Anterior cingulate cortex (tissue), 58 donors: ENCODE data around the gene BIRC3.

ENCODE experiments used
- DNase-seq, 58 donors: peaks; one replicate each; lab custom pipeline; 2025; lab: John Stamatoyannopoulos, UW

Gene BIRC3

DNA sequence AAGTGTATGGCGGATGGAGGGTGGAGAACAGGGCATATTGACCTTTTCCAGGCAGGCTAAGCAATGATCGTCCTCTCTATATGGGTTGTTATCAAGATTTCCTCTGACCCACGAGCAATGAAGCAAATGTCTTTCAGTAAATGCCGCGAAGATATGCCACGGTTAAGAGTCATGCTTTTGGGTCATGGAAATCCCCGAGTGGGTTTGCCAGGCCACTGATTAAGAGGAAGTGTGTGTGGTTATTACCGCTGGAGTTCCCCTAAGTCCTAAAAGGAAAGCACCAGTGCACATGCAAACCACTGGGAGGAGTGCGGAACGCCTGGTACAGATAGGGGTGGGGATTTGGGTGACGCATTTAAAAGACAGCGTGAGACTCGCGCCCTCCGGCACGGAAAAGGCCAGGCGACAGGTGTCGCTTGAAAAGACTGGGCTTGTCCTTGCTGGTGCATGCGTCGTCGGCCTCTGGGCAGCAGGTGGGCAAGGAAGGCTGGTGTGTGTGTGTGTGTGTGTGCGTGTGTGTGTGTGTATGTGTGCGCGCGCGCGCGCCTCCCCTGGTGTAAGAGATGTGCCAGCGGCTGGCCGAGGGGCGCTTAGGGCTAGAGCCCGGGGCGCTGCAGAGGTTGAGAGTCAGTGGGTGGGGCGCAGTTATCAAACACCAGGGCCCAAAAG is at the start of gene BIRC3:
BIRC3 (plus strand) TSS at position 386 of the 669 bp plus-strand sequence. CDS start 7,026 bp downstream, outside the sequence.
- peak in 51 of 58 donors; percentile 6 to 75 (median 43) for DNase-seq

DNA sequence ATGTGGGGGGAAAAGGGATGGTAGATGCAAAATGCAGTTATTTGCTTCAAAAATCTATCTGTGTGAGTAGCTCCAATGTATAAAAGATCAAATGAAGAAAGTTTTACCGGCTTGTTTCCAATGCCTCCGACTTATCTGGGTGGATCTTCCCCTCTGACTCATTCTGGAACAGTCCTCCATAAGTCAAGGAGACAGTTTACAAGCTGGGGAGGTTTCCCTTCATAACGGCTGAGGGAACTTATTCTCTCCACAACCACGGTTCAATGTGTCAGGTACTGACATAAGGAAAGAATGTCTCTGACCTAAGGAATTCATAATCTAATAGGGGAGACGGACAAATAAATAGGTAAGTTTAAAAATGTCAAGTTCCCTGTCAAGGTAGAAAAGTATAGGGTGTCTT is 49.7 kb upstream of the BIRC3 start:
- no peak for DNase-seq

DNA sequence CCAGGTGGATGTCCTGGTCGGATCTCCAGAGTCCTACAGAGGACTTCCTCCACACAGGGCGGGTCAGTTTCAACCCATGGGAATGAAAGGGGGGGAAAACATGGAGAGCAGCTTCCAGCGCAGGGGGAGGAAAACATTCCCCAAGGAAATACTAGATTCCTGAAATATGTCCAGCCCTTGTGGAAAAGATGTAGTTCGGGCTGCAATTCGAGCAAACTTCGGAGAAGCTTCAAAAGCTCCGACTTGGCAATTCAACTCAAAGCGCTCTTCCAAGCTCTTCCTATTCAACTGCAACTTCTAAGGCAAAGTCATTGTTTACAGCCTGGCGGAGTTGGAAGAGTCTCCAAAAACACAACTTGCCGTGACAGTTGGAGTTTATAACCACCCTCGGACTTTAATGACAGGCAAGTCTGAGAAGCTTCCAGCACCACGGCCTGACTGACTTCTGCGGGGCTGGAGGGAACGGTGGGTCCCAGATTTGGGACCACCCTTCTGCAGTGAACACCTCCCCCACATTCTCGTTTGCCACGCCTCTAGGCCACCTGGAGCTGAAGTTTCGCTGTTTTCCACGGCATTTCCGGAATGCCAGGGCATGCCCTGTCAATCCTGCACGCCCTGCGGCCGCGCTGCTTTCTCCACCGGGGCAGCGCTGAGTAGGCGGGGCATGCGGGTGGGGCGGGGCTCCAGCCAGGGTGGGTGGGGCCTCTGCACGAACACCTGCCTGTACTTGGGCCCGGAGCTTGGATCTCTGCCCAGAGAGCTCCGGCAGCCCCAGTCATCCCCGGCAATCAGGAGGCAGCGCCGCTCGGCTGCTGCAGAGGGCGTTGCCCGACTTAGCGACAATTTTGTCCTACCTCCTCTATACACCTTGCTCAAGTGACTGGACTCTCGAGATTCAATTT is 49.0 kb upstream of the BIRC3 start:
- peak in 29 of 58 donors; percentile 5 to 69 (median 18) for DNase-seq

DNA sequence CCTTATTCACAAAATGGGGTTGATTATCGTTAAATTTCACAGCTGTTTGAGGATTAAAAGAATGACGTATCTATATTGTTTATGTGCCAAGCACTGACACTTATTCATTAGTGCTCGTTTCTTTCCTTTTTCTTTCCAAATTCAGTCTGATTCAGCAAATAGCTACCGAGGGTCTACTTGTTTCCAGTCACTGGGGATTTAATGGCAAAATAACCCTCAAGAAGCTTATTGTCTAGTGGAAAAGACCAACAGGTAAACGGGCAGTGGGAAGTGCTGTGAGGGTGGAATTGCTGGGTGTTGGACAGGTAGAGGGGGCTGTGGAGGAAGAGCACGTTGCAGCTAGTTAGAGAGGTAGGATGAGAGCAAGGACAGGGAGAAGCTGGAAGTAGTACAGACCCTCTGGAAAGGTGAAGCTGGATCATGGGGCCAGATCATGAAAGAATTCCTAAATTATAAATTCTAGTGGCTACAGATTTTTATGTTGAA is 48.3 kb upstream of the BIRC3 start:
- DNase-seq = no peak

DNA sequence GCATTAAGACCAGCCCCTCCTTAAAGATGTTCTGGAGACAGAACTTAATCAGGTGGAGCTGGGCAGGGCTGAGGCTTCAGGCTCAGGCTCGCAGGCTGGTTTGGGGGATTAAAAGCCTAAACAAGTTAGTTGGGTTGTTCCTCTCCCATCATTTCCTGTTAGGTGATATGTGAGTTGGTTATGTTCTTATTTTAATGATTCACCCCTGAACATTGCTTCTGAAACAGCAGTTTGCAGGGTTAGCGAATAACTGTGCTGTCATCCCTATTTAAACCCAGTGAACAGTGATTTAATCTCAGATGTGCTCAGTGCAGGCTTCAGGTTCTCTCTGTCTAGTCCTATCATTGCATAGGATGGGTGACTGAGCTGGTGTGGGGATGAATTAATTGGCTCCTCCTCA is 47.4 kb upstream of the BIRC3 start:
- no peak for DNase-seq

DNA sequence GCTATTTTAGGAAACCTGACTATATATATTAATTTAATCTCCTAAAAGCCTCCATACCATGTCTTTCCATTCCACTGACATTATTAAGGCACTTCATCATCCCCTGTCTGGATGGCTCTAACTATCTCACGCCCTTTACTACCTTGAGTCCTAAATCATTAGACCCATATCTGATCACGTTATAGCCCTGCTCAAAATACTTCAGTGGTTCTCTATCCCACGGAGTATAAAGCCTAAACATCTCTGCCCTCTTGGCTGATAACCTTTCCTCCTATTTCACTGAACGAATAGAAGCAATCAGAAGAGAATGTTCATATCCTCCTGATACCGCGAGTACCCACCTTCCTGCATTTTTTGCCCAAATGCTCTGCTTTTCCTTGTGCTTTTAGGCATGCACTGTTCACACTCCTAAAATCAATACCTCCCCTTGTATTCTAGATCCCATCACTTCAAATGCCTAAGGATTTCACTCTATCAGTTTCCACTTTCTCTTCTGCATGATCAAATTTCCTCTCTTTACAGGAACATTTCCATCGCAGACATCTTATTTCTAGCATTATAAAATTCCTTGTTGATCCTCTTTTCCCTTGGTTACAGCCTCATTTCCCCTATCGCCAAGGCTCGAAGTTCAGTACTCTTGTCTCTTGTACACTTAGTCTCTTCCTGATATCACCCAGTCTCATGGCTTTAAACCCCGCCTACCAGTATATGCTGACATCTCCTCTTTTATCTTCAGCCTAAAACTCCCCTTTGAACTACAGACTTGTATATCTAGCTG is 45.0 kb upstream of the BIRC3 start:
- DNase-seq = no peak

DNA sequence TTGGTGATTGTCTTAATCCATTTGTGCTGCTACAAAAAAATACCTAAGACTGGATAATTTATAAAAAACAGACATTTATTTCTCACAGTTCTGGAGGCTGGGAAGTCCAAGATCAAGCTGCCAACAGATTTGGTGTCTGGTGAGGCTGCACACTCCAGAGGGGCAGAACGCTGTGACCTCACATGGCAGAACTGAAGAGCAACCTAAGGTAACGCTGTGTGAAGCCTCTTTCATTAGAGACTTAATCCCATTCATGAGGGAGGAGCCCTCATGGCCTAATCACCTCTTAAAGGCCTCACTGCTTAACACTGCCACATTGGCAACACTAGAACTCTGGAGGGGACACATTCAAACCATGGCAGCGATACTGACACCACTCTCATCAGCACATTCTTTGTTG is 42.7 kb upstream of the BIRC3 start:
- no peak for DNase-seq

DNA sequence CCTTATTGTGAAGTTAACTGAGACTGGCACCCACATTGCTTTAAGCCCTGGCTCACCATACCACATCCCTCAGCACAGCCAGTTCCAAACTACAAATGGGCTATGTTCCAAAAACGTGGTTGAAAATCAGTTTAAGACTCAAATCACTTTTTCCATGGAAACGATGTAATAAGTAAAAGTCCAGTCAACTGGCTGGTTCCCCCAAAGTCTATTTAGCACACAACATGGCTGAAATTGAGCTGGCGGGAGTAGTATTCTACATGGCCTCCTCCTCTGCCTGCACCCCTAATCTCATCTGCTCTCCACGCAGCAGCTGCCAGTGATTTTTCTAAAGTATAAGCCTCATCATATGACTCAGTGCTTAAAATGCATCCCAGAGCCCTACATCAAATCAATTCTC is 40.9 kb upstream of the BIRC3 start:
- DNase-seq = peak in 6 of 58 donors; percentile 6 to 35 (median 18)

DNA sequence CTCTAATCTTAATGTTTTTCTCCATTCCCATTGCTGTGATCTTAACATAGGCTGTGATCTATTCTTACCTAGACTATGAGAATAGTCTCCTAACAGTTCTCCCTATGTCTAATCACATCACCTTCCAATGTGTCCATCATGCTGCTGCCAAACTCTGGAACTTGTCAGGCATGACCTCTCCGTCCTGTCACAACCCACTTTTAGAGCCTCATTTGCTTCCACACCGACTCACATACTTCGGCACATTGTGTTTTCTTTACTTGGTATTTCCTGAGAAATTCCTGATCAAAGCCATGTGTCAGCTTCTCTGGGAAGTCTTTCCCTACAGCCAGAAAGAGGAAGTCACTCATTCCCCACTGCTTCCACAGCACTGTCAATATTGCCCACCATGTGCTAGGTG is 40.5 kb upstream of the BIRC3 start:
- DNase-seq = no peak

DNA sequence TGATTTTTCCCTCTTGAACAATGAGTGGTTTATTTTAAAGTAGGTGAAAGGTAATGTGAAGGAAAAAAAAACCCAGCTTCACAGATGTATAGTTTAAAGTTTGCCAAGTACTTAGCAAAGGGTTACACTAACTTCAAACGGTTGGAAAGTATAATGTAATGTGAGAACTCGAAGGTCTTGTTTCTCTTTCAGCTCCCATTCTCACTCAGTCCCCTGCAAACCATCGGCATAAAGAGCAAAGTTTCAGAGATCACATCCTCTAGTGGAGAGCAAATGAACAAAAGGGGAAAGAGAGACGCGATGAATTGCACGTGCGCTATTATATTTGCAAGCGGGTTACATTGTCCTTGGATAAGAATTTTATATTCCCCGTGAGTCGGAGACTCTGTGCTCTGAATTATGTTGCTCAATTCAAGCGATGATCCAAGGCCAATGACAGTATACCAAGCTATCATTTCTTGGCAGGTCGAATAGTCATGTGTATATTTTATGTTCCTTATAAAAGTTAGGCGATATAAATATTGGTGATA is 37.6 kb upstream of the BIRC3 start:
- DNase-seq = no peak

DNA sequence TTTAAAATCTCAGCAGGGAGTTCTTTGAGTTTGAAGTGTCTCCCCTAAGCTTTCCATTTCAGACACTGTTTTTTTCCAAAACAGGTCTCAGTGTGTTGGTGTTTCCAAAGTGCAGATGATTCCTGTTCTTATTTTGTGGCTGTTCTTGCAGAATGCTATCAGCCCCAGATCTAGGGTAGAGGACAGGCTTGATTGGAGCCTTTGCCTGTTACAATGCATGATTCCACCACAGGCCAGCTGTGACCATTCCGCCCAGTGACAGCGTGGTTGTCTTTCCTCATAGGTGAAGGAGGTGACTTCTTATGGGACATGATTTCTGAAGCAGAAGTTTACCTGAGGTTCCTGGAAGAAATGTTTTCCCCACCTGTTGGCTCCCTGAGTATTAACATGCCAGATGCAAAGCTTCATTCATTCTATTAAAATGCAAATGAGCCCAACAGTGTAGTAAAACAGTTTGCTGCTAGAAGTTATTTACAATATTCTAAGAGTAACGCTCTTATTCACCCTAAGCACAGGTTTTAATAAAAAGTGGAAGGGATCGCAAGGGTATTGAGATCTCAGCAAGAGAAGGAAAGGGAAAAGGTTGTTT is 36.9 kb upstream of the BIRC3 start:
- DNase-seq = no peak

DNA sequence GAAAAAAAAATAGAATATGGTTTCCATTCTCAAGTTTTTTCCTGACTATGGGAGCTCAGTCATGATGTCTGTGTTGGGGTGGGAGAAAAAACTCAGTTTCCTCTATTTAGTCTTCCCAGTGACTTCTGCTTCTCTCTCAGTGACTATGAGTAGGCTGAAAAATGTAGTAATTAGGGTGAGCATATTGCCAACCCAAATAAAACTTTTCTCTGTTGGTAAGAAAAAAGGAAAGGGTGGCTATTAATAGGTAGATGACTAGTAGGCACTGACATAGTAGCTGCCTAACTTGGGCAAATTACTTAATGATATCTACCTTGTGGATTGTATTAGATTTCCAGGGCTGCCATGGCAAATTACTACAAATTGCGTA is 34.2 kb upstream of the BIRC3 start:
- DNase-seq = no peak

DNA sequence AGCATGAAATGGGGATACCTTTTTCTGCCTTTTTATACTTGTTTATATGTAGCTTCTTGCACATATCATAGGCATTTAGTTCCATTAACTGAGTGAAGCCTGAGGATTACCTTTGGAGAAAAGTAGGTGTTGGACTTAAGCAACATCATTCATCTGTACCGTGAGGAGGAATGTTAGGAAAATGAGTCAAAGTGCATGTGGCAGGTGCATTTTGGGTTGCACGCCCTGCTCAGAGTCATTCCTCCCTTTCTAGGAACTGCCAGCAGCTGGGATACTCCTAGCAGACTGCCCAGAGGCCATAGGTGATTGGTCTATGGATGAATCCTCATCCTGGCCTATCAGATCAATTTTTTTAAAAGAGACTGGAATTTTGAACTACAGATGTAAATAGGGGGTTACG is 33.3 kb upstream of the BIRC3 start:
- no peak for DNase-seq

DNA sequence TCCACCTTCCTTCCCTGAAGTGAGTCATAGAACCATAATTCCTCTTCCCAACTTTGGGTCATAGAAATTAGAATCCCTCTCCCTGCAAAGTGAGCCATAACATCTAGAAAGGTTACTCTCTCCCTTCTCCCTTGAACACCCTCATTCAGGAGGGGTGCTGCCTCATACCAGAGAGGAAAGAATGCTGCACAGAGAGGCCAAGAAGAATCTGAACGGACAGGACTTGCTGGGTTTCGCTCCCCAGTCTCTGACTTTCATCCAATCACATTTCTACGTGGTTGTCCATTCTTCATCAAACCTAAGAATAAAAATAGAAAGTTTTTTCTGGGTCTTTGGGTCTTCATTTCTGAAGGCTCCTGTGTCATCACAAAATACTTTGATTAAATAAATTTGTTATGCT is 31.0 kb upstream of the BIRC3 start:
- no peak for DNase-seq

DNA sequence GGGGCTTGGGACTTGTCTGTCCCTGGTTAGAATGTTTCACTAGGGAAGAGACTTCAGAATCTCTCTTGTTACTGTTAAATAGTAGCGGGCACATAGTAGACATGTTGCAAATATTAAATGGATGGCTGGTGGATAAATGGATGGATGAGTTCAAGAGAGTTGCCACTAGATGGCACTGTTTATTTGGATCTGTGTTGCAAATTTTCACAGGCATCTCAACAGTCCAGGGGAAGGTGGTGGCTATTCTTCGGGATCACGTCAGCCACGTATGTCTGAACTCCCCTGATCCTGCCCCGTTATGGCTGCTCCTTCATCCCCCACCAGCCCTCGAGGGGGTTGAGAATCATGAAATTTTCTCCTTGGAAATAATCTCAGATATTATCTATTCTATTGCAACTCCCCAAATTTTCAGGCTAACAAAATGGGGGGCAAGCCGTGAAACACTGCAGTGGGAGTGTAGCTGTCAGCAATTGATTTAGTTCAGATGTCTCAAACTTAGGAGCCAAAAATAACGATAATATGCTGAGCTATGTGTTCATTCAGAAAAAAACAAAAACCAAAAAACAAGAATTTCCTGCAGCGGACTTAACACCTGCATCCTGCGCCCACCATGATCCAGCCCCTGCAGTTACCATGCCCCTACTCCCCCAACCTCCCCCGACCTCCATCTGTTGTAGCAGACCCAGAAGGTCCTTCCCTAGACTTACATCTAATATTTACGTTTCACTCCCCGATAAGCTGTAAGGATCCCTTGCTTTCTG is 29.1 kb upstream of the BIRC3 start:
- peak in 18 of 58 donors; percentile 4 to 61 (median 20) for DNase-seq

DNA sequence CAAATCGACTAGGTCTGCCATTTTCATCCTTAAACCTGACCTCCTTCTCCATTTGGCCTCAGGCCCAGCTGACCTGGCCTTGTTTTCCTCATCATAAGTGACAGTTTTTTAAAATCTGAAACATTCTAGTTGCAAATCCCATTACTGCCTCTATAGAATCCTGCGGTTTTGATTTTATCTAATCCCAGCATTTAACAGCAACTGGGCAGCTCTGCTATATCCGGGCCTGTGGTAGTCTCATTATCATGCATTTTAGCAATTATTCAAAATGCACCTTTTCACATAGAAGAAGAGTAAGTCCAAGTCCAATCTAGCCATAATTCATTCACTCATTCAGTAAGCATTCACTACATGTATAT is 28.6 kb upstream of the BIRC3 start:
- DNase-seq = no peak

DNA sequence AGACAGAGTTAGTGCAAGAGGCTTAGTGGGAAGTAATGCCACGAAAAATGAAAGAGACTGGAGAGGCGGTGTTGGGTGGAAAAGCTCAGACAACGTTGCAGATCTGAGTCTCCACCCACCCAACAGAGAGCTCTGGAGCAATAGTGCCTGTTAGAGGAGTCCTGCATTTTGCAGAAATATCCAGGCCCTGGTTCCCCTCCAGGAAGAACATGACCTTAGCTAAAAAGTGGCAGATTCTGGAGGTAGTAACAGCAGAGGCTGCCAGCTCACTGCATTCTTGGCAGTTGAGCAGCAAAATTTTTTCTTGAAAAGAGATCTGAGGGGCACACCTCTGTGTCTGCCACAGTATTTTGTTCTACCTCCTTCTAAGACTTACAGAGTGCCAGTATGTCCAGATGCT is 27.7 kb upstream of the BIRC3 start:
- DNase-seq = peak in 2 of 58 donors; percentile 8 to 29

DNA sequence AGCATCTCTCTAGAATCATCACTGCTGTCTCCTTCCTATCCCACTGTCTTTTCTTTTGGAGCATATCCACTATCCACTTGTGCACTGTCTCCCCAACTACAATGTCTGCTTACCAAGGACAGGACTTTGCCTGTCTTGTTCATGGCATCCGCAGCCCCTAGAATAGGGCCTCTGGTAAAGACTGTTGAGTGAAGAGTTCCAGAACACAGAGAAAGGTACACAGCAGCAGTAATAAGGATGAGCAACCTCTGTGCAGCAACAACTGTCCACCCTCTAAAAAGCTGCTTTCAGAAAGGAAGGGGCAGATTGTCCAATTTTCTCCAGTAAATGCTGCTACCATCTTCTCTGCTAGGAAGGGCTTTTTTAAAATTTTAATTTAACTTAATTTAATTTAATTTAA is 25.5 kb upstream of the BIRC3 start:
- no peak for DNase-seq

DNA sequence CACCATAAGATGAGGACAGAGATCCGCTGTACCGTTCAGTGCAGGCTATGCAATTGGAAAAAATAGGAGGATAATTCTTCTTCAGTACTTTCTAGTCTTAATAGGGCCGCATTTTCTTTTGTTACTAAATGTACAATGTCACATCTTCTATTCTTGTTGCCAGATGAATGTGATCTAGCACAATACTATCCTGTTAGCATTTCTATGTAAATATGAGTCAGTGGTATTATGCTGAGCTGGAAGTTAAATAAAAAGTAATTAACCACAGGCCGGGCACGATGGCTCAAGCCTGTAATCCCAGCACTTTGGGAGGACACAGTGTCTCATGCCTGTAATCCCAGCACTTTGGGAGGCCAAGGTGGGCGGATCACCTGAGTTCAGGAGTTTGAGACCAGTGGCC is 24.4 kb upstream of the BIRC3 start:
- DNase-seq = no peak
